KMS-11 (cell line): ENCODE results near the gene DUS1L.

Experiments
- H2AFZ ChIP-seq: fragments of 200-600 bp; sonication (generic); 2 replicates; pipeline ENCODE4 v1.6.1; 2016; ENCODE audit warnings: antibody characterized with exemption, mixed run types, low read depth
- H3K27ac ChIP-seq: fragments of 200-600 bp; sonication (generic); 2 replicates; pipeline ENCODE4 v1.6.1; 2016; ENCODE audit warnings: mild to moderate bottlenecking, mixed run types
- H3K27me3 ChIP-seq: fragments of 200-600 bp; sonication (generic); 2 replicates; pipeline ENCODE4 v1.6.1; 2017; ENCODE audit warnings: mild to moderate bottlenecking, low read depth, mixed run types, moderate library complexity; ENCODE audit not compliant: insufficient read depth
- H3K36me3 ChIP-seq: fragments of 200-600 bp; sonication (generic); 2 replicates; pipeline ENCODE4 v1.6.1; 2017; ENCODE audit warnings: mild to moderate bottlenecking, mixed run types; ENCODE audit not compliant: insufficient read depth
- H3K4me1 ChIP-seq: fragments of 200-600 bp; sonication (generic); 2 replicates; pipeline ENCODE4 v1.6.1; 2016; ENCODE audit warnings: mild to moderate bottlenecking, low read depth, mixed run types; ENCODE audit not compliant: poor library complexity, severe bottlenecking
- H3K4me2 ChIP-seq: fragments of 200-600 bp; sonication (generic); 2 replicates; pipeline ENCODE4 v1.7.0; 2016; ENCODE audit warnings: mild to moderate bottlenecking, mixed run types
- H3K4me3 ChIP-seq: fragments of 200-600 bp; sonication (generic); IDR thresholded peaks from 2 replicates; pipeline ENCODE4 v1.6.1; 2017; ENCODE audit warnings: low read depth, low read length, mixed read lengths; ENCODE audit not compliant: insufficient read depth
- H3K79me2 ChIP-seq: fragments of 200-600 bp; sonication (generic); 2 replicates; pipeline ENCODE4 v1.6.1; 2016; ENCODE audit warnings: low read depth, mixed run types; ENCODE audit not compliant: insufficient read depth
- H3K9ac ChIP-seq: fragments of 200-600 bp; sonication (generic); 2 replicates; pipeline ENCODE4 v1.6.1; 2016; ENCODE audit warnings: mild to moderate bottlenecking, mixed run types
- H4K20me1 ChIP-seq: fragments of 200-600 bp; sonication (generic); 2 replicates; pipeline ENCODE4 v1.6.1; 2016; ENCODE audit warnings: mild to moderate bottlenecking, mixed run types; ENCODE audit not compliant: insufficient read depth
- CTCF ChIP-seq: fragments of 200-600 bp; sonication (generic); conservative IDR thresholded peaks from 2 replicates; pipeline ENCODE4 v1.6.1; 2017; ENCODE audit warnings: low read depth, mild to moderate bottlenecking, antibody characterized with exemption, low read length, moderate library complexity, mixed read lengths

The DUS1L gene

GRCh38 chr17:82056729-82057621 is 8.6 kb downstream of the DUS1L start:
- TF ChIP-seq CTCF, result no peak
- Histone ChIP-seq H3K79me2 (peaks cover 17% of the 10 kb centered on the region; the same call in 1 of the 2 replicates), H3K27ac (no peak overlapping the region), H3K27me3 (no peaks in the 10 kb centered on the region), H3K4me1 (peaks cover 13% of the 10 kb centered on the region), H3K4me3 (no peak overlapping the region), H2AFZ (no peak overlapping the region), H3K4me2 (no peak overlapping the region), H3K36me3 (peaks cover 8% of the 10 kb centered on the region; the same call in 1 of the 2 replicates), H4K20me1 (no peaks in the 10 kb centered on the region), H3K9ac (no peak overlapping the region)

- Histone ChIP-seq H3K27ac (no peak overlapping the region), H3K36me3 (peaks cover 8% of the 10 kb centered on the region; the same call in 1 of the 2 replicates), H4K20me1 (no peaks in the 10 kb centered on the region), H3K4me2 (no peak overlapping the region), H3K27me3 (no peaks in the 10 kb centered on the region), H3K79me2 (peaks cover 17% of the 10 kb centered on the region; the same call in 1 of the 2 replicates), H3K4me3 (no peak overlapping the region), H2AFZ (no peak overlapping the region), H3K9ac (no peak overlapping the region), H3K4me1 (peaks cover 13% of the 10 kb centered on the region)
- no peak for TF ChIP-seq CTCF
These were observed 9.5 kb downstream of the DUS1L start for GRCh38 chr17:82055965-82056728.

- Histone ChIP-seq H3K27ac (no peak overlapping the region), H3K4me3 (no peak overlapping the region), H4K20me1 (no peaks in the 10 kb centered on the region), H3K9ac (no peak overlapping the region), H3K36me3 (peaks cover 7% of the 10 kb centered on the region; the same call in 1 of the 2 replicates), H2AFZ (no peak overlapping the region), H3K4me1 (peaks cover 20% of the 10 kb centered on the region), H3K4me2 (no peak overlapping the region), H3K79me2 (peaks cover 17% of the 10 kb centered on the region; the same call in 1 of the 2 replicates), H3K27me3 (no peaks in the 10 kb centered on the region)
- TF ChIP-seq CTCF, result no peak
These were observed 10.3 kb downstream of the DUS1L start for GRCh38 chr17:82055023-82055964.
